ENCODE measurements around the gene ZGRF1. TPM values are rescaled to one million over a fixed set of nuclear protein-coding genes. Genes with fewer than 3 reads are reported as not detected.
"Not testable (repeated sequence)": the region's sequence is repeated elsewhere in the genome, so short reads cannot be mapped to it uniquely, and the experiment has no call there.

The ZGRF1 gene
- polyA plus RNA-seq, 4 donors = 9.9 to 25.5 (median 15.1) TPM

DNA sequence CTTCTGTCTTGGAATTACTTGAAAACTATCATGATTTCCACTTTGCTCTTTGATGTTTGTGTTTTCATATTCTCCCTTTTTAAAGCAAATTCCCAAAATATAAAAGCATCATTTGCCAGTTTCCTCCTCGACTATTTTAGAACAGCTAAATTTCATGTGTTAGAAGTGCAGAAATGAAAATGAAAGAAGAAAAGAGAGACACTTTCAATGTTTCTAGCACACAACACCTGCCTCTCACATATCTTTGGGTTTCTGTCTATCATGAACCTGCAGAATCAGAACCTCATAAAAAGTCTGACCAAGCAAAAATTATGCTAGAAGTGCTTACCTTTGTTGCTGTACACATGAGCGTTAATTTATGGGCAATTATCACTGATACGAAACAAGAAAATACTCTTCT lies 118.8 kb downstream of the ZGRF1 start:
- peak in 1 of 4 donors; percentile 9 for DNase-seq (ENCODE audit: low read depth in 4 of 4, low spot score in 2 of 4)

GRCh38 chr4:112517067-112517634 lies 119.6 kb downstream of the ZGRF1 start:
- DNase-seq (ENCODE audit: low read depth in 4 of 4, low spot score in 2 of 4) = peak in 1 of 4 donors; percentile 21

GRCh38 chr4:112516471-112517066 lies 120.1 kb downstream of the ZGRF1 start:
- DNase-seq (ENCODE audit: low read depth in 4 of 4, low spot score in 2 of 4) = no peak

DNA sequence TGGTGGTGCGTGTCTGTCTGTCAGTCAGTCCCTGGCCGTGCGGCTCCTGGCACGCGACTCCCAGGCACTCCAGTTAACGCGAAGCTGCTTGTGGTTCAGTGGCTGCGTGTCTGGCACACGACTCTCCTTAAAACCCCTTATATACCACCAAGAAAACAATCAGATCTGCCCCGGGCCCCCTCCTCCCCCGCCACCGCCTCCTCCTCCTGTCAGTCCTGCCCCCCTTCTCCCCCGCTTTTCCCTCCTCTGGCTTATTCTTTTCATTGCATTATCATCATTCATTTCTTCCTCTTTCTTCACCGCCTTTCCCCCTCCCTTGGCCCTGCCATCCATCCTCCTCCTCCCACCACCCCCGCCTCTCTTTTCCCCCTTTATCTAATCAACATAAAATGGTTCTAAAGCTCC lies 120.6 kb downstream of the ZGRF1 start, which contains the start of gene NEUROG2:
Gene NEUROG2 (minus strand): TSS at position 115 of the 405 bp plus-strand sequence. CDS start 705 bp downstream, outside the sequence.
- DNase-seq (ENCODE audit: low read depth in 4 of 4, low spot score in 2 of 4) = no peak

- DNase-seq (ENCODE audit: low read depth in 4 of 4, low spot score in 2 of 4) = peak in 1 of 4 donors; percentile 11
Measured at GRCh38 chr4:112515198-112516065, 121.3 kb downstream of the ZGRF1 start.

GRCh38 chr4:112514647-112515197 lies 122.0 kb downstream of the ZGRF1 start:
- no peak for DNase-seq (ENCODE audit: low read depth in 4 of 4, low spot score in 2 of 4)

DNA sequence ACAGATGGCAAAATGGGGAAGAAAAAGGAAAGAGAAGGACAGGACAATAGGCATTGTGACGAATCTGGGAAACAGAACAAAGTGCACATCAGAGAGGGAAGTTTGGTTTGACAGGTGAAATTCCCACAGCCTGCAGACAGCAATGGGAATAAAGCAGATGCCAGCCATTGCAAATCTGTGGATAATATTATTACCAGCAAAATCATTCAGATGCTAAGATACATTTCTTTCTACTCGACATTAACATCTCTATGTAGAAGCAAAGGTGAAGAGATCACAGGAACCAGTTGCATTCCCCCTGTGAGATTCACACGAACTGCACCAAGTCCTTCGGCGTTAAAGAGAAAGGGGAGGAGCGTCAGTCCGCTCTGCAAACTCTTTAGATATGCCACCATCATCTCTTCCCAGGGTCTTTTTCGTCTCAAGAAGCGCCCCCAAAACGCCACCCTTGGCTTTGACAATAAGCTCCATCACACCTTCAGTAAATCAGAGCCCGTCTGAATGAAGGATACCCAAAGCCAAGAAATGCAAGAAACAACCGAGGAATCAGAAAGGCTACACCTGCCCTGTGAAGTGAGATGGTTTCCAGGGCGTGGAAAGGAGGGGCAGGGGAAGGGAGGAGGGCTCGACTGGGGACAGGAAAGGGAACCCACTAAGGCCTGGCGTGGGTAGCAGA lies 122.6 kb downstream of the ZGRF1 start:
- peak in 1 of 4 donors; percentile 6 for DNase-seq (ENCODE audit: low read depth in 4 of 4, low spot score in 2 of 4)

DNA sequence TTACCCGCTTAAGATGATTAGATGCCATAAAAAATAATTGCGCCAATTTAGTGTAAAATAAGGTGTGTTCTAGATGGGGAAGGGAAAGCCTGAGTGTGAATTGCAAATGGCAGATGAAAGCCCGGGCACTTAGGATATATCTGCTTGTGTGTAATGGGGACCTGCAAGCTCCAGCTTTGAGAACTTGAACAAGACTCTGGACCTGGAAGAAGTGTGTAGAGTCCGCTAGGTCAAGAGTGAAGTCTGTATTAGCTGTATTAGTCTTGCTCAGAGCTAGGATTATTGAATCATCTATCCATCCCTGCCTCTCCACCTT lies 124.9 kb downstream of the ZGRF1 start:
- DNase-seq (ENCODE audit: low read depth in 4 of 4, low spot score in 2 of 4) = peak in 1 of 4 donors; percentile 17

GRCh38 chr4:112511093-112511802 lies 125.5 kb downstream of the ZGRF1 start:
- peak in 1 of 4 donors; percentile 15 for DNase-seq (ENCODE audit: low read depth in 4 of 4, low spot score in 2 of 4)

DNA sequence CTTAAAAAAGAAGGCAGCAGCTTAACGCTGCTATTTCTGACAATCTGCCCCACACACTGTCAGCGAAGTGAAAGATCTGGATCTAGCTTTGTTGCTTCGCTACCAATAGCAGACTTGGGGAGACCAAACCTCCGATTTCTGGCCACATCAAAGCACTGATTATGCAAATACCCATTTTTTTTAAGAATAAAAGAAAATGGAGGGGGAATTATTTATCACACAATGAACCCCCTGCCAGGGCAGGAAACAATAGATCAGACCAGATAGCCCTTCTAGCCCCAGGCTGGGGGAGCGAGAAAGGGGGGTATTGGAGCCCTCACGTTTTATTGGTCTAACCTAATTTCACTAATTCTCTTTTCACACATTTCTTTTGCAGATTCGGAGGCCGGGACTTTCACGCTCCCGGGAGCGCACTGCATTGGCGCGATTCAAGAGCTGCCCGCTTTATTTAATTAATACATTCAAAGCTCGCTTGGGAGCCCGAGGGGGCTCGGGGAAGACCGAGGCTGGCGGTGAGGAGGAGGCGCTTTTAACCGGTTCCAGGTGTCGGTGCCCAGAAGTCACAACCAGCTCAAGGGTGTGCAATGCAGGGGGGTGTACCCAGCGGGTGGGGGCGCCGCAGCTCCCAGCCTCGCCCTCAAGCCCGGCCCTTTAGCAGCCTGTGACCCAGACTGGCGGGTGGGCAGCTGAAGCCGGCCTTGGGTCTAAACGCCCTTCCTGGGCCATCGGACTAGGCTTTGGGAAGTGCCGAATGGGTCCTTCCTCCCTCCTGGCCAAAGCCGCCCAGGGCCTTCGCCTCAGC lies 126.2 kb downstream of the ZGRF1 start:
- peak in 1 of 4 donors; percentile 7 for DNase-seq (ENCODE audit: low read depth in 4 of 4, low spot score in 2 of 4)

DNA sequence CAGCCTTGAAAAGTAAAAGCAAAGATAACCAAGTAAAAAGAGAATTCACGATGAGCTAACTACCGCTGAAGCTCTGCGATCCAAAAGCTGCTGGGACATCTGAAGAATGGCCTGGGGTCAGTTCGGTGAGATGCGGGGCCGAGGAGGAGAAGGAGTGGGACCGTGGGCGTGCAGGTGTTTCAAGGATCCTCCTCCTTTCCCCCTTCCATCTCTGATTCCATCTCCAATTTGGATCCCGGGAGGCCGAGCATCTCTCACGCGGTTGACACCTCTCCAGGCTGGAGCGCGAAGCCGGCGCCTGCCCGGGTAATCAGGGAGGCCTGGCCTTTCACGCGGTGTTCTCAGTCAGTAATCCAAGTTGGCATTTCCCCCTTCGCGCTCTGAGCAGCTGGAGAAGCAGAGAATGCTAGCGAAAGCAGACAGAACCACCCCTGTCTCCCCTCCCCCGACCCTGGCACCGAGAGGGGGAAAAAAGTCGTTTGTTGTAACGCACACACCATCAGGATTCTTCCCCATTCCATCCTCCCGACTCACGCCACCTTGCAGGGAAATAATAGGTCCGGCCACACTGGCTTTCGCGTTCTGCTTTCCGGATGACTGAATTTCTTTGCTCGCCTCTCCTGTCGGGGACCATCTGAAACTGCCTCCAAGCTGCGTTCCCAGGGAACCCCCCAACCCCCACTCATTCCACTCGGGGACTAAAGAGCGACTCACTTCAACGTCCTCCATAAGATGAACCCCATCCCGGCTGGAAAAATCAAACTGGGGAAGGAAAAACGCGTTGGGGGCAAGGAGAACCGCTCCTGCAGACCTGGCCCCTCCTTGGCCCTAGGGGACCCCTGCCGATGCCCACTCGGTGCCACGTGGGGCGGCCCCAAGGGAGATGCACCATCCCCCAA lies 127.2 kb downstream of the ZGRF1 start:
- DNase-seq (ENCODE audit: low read depth in 4 of 4, low spot score in 2 of 4) = peak in 1 of 4 donors; percentile 27

DNA sequence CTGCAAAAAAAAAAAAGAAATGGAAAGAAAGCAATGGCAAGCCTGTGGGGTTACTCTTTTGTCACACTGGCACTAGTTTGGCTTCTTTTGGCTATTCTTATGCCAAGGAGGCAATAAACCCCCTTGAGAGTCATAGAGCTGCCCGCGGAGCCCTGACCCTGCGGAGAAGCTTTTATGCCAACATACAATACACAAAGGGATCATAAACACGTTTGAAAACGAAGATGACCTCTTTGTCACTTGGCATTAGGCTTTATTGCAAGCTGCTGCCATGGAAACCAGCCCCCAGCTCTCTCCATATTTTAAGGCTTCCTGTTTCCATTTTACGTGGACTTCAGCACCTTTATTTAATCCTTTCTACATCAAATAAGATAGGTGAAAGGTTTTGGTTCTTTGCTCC lies 128.4 kb downstream of the ZGRF1 start:
- no peak for DNase-seq (ENCODE audit: low read depth in 4 of 4, low spot score in 2 of 4)

GRCh38 chr4:112504807-112505206 lies 131.9 kb downstream of the ZGRF1 start:
- no peak for DNase-seq (ENCODE audit: low read depth in 4 of 4, low spot score in 2 of 4)

DNA sequence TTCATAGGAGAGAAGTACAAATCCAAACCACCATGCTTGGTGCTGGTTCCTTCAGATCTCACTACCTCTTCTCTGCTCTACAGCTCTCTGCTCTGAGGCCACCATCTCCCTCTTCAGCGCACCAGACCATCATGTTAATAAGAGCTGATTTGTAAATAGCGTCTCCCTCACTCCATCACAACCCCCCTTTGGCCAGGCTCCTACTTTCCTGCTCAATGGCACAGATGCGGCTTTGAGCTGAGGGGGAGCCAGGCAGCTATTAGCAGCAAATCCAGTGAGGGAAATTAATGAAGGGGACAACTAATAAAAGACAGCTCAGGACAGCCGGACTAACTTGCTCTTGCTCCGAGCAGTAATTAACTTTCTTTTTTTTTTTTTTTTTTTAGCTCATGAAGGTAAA lies 133.8 kb downstream of the ZGRF1 start:
- no peak for DNase-seq (ENCODE audit: low read depth in 4 of 4, low spot score in 2 of 4)

DNA sequence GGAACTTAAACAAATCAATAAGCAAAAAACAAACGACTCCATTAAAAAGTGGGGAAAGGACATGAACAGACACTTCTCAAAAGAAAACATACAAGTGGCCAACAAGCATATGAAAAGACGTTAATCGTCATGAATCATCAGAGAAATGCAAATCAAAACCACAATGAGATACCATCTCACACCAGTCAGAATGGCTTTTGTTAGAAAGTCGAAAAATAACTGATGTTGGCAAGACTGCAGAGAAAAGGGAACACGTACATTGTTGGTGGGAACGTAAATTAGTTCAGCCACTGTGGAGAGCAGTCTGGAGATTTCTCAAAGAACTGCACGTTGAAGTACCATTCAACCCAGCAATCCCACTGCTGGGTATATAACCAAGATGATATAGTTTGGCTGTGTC lies 144.4 kb downstream of the ZGRF1 start:
- DNase-seq (ENCODE audit: low read depth in 4 of 4, low spot score in 2 of 4) = no peak

DNA sequence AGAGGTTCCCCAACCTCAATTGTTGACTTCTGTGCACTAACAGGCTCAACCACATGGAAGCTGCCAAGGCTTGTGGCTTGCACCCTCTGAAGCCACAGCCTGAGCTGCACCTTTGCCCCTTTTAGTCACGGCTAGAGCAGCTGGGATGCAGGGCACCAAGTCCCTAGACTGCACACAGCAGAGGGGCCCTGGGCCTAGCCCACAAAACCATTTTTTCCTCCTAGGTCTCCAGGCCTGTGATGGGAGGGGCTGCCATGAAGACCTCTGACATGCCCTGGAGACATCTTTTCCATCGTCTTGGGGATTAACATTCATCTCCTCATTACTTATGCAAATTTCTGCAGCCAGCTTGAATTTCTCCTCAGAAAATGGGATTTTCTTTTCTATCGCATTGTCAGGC lies 145.9 kb downstream of the ZGRF1 start:
- not testable (repeated sequence) for DNase-seq (ENCODE audit: low read depth in 4 of 4, low spot score in 2 of 4)
